Immature natural killer cell (primary cell): ENCODE results near the gene BLOC1S1. TPM values are rescaled to one million over a fixed set of nuclear protein-coding genes. Genes with fewer than 3 reads are reported as not detected.

ENCODE experiments used
- DNase-seq, 3 donors: peaks; one replicate each; pipeline ENCODE4 v3.0.0; 2022; ENCODE audit warnings: mixed read lengths in 1 of 3
- H3K27ac Mint-ChIP-seq, 6 donors: one replicate each; pipeline ENCODE4 v1.8.0; 2020; ENCODE audit warnings: mixed read lengths in 6 of 6, mild to moderate bottlenecking in 5 of 6, inconsistent platforms in 4 of 6, moderate library complexity in 3 of 6
- H3K27me3 Mint-ChIP-seq, 3 donors: one replicate each; pipeline ENCODE4 v1.8.0; 2020 to 2021; ENCODE audit warnings: low read depth in 3 of 3, mild to moderate bottlenecking in 3 of 3, mixed read lengths in 3 of 3, moderate library complexity in 3 of 3, inconsistent platforms in 1 of 3
- H3K36me3 Mint-ChIP-seq, 3 donors: one replicate each; pipeline ENCODE4 v1.8.0; 2020; ENCODE audit warnings: mixed read lengths in 3 of 3, inconsistent platforms in 2 of 3, mild to moderate bottlenecking in 2 of 3
- H3K4me1 Mint-ChIP-seq, 2 donors: one replicate each; pipeline ENCODE4 v1.8.0; 2020; ENCODE audit warnings: inconsistent platforms in 2 of 2, mild to moderate bottlenecking in 2 of 2, mixed read lengths in 2 of 2, moderate library complexity in 1 of 2
- H3K4me3 Mint-ChIP-seq, 5 donors: one replicate each; pipeline ENCODE4 v1.8.0; 2020; ENCODE audit warnings: mild to moderate bottlenecking in 5 of 5, mixed read lengths in 5 of 5, inconsistent platforms in 3 of 5, moderate library complexity in 3 of 5
- H3K9me3 Mint-ChIP-seq, 6 donors: one replicate each; pipeline ENCODE4 v1.8.0; 2020; ENCODE audit warnings: mild to moderate bottlenecking in 6 of 6, mixed read lengths in 6 of 6, inconsistent platforms in 4 of 6, moderate library complexity in 3 of 6
- polyA plus RNA-seq, 3 donors: library from polyadenylated mRNA; unstranded; fragments of 300-500 nt; fragmentation: Illumina TruSeq; gene quantifications; one replicate each; pipeline ENCODE4 v1.2.3, GENCODE V29; 2021

The BLOC1S1 gene
- polyA plus RNA-seq, 3 donors from 2014 or later = 108 to 198 (median 127) TPM

GRCh38 chr12:55708695-55709233 lies 7.1 kb upstream of the BLOC1S1 start:
- Mint-ChIP-seq H3K27me3 (peaks cover 7 to 25% (median 15%) of the 10 kb centered on the region in 3 donors), H3K4me3 (peak overlapping the region; percentile 80 to 86 (median 84)), H3K9me3 (no peaks in the 10 kb centered on the region), H3K27ac (peak overlapping the region in 1 of 6 donors; percentile 6), H3K36me3 (no peaks in the 10 kb centered on the region), H3K4me1 (peaks cover 19 to 25% of the 10 kb centered on the region in 2 donors)
- no peak for DNase-seq

- DNase-seq = no peak
- H3K27me3 Mint-ChIP-seq = peaks cover 13 to 37% (median 33%) of the 10 kb centered on the region in 3 donors
- H3K27ac Mint-ChIP-seq = no peak overlapping the region
- H3K36me3 Mint-ChIP-seq = no peaks in the 10 kb centered on the region
- peaks cover 33 to 40% of the 10 kb centered on the region in 2 donors for H3K4me1 Mint-ChIP-seq
- no peaks in the 10 kb centered on the region for H3K9me3 Mint-ChIP-seq
- no peak overlapping the region for H3K4me3 Mint-ChIP-seq
Observed at GRCh38 chr12:55711786-55712553, 3.9 kb upstream of the BLOC1S1 start.

GRCh38 chr12:55712700-55713415 lies 3.0 kb upstream of the BLOC1S1 start:
- no peak for DNase-seq
- Mint-ChIP-seq H3K4me1 (peaks cover 32 to 44% of the 10 kb centered on the region in 2 donors), H3K36me3 (no peaks in the 10 kb centered on the region), H3K9me3 (no peaks in the 10 kb centered on the region), H3K4me3 (no peak overlapping the region), H3K27me3 (peaks cover 14 to 34% (median 31%) of the 10 kb centered on the region in 3 donors), H3K27ac (no peak overlapping the region)

GRCh38 chr12:55713721-55714120 lies 2.1 kb upstream of the BLOC1S1 start:
- Mint-ChIP-seq H3K4me3 (peak overlapping the region in 1 of 5 donors; percentile 11), H3K9me3 (no peaks in the 10 kb centered on the region)

GRCh38 chr12:55715169-55715764 lies 579 bp upstream of the BLOC1S1 start:
- Mint-ChIP-seq H3K36me3 (no peaks in the 10 kb centered on the region), H3K27ac (peak overlapping the region; percentile 85 to 94 (median 93)), H3K4me1 (peaks cover 34 to 48% of the 10 kb centered on the region in 2 donors), H3K9me3 (no peaks in the 10 kb centered on the region), H3K27me3 (peaks cover 11 to 20% (median 15%) of the 10 kb centered on the region in 3 donors), H3K4me3 (peak overlapping the region; percentile 84 to 92 (median 89))
- DNase-seq = no peak

More at GRCh38 chr12:55713721-55714120, 2.1 kb upstream of the BLOC1S1 start:
- Mint-ChIP-seq H3K27ac (no peak overlapping the region), H3K36me3 (no peaks in the 10 kb centered on the region), H3K27me3 (peaks cover 11 to 28% (median 27%) of the 10 kb centered on the region in 3 donors), H3K4me1 (peaks cover 29 to 44% of the 10 kb centered on the region in 2 donors)
- no peak for DNase-seq

- peaks cover 11 to 20% (median 15%) of the 10 kb centered on the region in 3 donors for H3K27me3 Mint-ChIP-seq
- peak overlapping the region; percentile 85 to 94 (median 93) for H3K27ac Mint-ChIP-seq
- H3K4me1 Mint-ChIP-seq = peaks cover 42 to 58% of the 10 kb centered on the region in 2 donors
- H3K4me3 Mint-ChIP-seq = peak overlapping the region; percentile 84 to 92 (median 89)
- no peak for DNase-seq
- no peaks in the 10 kb centered on the region for H3K9me3 Mint-ChIP-seq
- no peaks in the 10 kb centered on the region for H3K36me3 Mint-ChIP-seq
Observed at GRCh38 chr12:55716582-55716957, 724 bp downstream of the BLOC1S1 start.

- no peaks in the 10 kb centered on the region for H3K9me3 Mint-ChIP-seq
- no peaks in the 10 kb centered on the region for H3K36me3 Mint-ChIP-seq
Observed at GRCh38 chr12:55717011-55718007, 1.5 kb downstream of the BLOC1S1 start.

GRCh38 chr12:55718015-55718414 lies 2.2 kb downstream of the BLOC1S1 start:
- peak overlapping the region in 1 of 5 donors; percentile 88 for H3K4me3 Mint-ChIP-seq
- peaks cover 42 to 58% of the 10 kb centered on the region in 2 donors for H3K4me1 Mint-ChIP-seq
- peaks cover 11 to 18% (median 15%) of the 10 kb centered on the region in 3 donors for H3K27me3 Mint-ChIP-seq
- DNase-seq = no peak
- H3K27ac Mint-ChIP-seq = peak overlapping the region in 2 of 6 donors; percentile 65 to 80
- H3K9me3 Mint-ChIP-seq = no peaks in the 10 kb centered on the region
- no peaks in the 10 kb centered on the region for H3K36me3 Mint-ChIP-seq

More at GRCh38 chr12:55717011-55718007, 1.5 kb downstream of the BLOC1S1 start:
- peak overlapping the region; percentile 59 to 94 (median 90) for H3K27ac Mint-ChIP-seq
- peaks cover 11 to 19% (median 15%) of the 10 kb centered on the region in 3 donors for H3K27me3 Mint-ChIP-seq
- H3K4me3 Mint-ChIP-seq = peak overlapping the region; percentile 84 to 92 (median 89)
- peaks cover 42 to 58% of the 10 kb centered on the region in 2 donors for H3K4me1 Mint-ChIP-seq
- DNase-seq = no peak

GRCh38 chr12:55718624-55719275 lies 2.9 kb downstream of the BLOC1S1 start:
- peaks cover 11 to 19% (median 15%) of the 10 kb centered on the region in 3 donors for H3K27me3 Mint-ChIP-seq
- H3K36me3 Mint-ChIP-seq = no peaks in the 10 kb centered on the region
- H3K4me3 Mint-ChIP-seq = no peak overlapping the region
- no peaks in the 10 kb centered on the region for H3K9me3 Mint-ChIP-seq
- no peak for DNase-seq
- peaks cover 43 to 58% of the 10 kb centered on the region in 2 donors for H3K4me1 Mint-ChIP-seq
- H3K27ac Mint-ChIP-seq = peak overlapping the region in 1 of 6 donors; percentile 22

- peak overlapping the region in 1 of 6 donors; percentile 28 for H3K27ac Mint-ChIP-seq
Observed at GRCh38 chr12:55719371-55719770, 3.5 kb downstream of the BLOC1S1 start.

GRCh38 chr12:55720071-55720564 lies 4.3 kb downstream of the BLOC1S1 start, which contains the start of gene RDH5:
Gene RDH5 (plus strand): TSS chr12:55720393. CDS start chr12:55721185, 792 bp downstream.
- Mint-ChIP-seq H3K4me3 (peak within 1 kb of the TSS in 3 of 5 donors; percentile 30 to 74 (median 33)), H3K9me3 (no peaks in the 10 kb centered on the region), H3K27ac (peak within 1 kb of the TSS in 4 of 6 donors; percentile 39 to 72 (median 64)), H3K27me3 (peaks cover 11 to 18% (median 15%) of the 10 kb centered on the region in 3 donors), H3K36me3 (peaks cover 0 to 7% (median 0%) of the 10 kb centered on the region in 3 donors), H3K4me1 (peaks cover 49 to 65% of the 10 kb centered on the region in 2 donors)
- DNase-seq = no peak

More at GRCh38 chr12:55719371-55719770, 3.5 kb downstream of the BLOC1S1 start:
- Mint-ChIP-seq H3K27me3 (peaks cover 11 to 21% (median 15%) of the 10 kb centered on the region in 3 donors), H3K4me3 (peak overlapping the region in 1 of 5 donors; percentile 33), H3K9me3 (no peaks in the 10 kb centered on the region), H3K36me3 (peaks cover 0 to under 1% (median 0%) of the 10 kb centered on the region in 3 donors), H3K4me1 (peaks cover 43 to 60% of the 10 kb centered on the region in 2 donors)
- DNase-seq = no peak
